Measurements from ENCODE around the gene CACNG4.

DNA sequence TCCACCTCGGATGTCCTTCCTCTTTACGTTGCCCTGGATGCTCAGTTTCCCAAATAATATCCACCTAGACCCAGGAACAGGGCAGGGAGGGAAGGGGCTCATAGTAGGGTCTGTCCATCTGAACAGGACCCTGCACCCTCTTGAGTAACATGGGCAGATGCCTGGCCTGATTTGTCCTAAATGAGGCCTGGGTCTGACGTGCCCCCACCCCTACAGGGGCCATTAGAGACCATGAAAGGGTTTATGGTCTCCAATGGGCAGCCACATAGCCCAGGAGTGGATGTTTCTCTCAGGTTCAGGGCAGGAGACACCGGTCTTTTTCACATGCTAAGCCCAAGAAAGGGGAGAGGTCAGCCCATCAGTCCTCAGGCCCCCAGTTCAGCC lies 86.6 kb downstream of the CACNG4 start:
- TF ChIP-seq BACH2 (CRISPR knock-in tag; IDR thresholded peaks at IDR 0.05; ENCODE audit: borderline replicate concordance) (no peak), ZFP3 (CRISPR knock-in tag; IDR thresholded peaks at IDR 0.05) (no peak), ZNF565 (CRISPR knock-in tag; conservative IDR thresholded peaks at IDR 0.05; ENCODE audit: low read depth) (no peak), TOX (CRISPR knock-in tag; IDR thresholded peaks at IDR 0.05; ENCODE audit: borderline replicate concordance) (no peak), ARNTL (CRISPR knock-in tag; IDR thresholded peaks at IDR 0.05; ENCODE audit: borderline replicate concordance, low read depth) (no peak), OSR1 (CRISPR knock-in tag; IDR thresholded peaks at IDR 0.05) (no peak), SNAI2 (CRISPR knock-in tag; IDR thresholded peaks at IDR 0.05) (no peak), RARB (CRISPR knock-in tag; IDR thresholded peaks at IDR 0.05) (no peak), GLIS3 (CRISPR knock-in tag; IDR thresholded peaks at IDR 0.05) (no peak), ZNF8 (CRISPR knock-in tag; IDR thresholded peaks at IDR 0.05) (no peak)
- TF ChIP-seq, protein P1, sequence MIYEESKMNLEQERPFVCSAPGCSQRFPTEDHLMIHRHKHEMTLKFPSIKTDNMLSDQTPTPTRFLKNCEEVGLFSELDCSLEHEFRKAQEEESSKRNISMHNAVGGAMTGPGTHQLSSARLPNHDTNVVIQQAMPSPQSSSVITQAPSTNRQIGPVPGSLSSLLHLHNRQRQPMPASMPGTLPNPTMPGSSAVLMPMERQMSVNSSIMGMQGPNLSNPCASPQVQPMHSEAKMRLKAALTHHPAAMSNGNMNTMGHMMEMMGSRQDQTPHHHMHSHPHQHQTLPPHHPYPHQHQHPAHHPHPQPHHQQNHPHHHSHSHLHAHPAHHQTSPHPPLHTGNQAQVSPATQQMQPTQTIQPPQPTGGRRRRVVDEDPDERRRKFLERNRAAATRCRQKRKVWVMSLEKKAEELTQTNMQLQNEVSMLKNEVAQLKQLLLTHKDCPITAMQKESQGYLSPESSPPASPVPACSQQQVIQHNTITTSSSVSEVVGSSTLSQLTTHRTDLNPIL (CRISPR knock-in tag; IDR thresholded peaks at IDR 0.05; ENCODE audit: low read depth), result no peak
- TF ChIP-seq, protein P2, sequence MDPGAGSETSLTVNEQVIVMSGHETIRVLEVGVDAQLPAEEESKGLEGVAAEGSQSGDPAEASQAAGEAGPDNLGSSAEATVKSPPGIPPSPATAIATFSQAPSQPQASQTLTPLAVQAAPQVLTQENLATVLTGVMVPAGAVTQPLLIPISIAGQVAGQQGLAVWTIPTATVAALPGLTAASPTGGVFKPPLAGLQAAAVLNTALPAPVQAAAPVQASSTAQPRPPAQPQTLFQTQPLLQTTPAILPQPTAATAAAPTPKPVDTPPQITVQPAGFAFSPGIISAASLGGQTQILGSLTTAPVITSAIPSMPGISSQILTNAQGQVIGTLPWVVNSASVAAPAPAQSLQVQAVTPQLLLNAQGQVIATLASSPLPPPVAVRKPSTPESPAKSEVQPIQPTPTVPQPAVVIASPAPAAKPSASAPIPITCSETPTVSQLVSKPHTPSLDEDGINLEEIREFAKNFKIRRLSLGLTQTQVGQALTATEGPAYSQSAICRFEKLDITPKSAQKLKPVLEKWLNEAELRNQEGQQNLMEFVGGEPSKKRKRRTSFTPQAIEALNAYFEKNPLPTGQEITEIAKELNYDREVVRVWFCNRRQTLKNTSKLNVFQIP (CRISPR knock-in tag; IDR thresholded peaks at IDR 0.05; ENCODE audit: borderline replicate concordance, low read depth), result no peak
- TF ChIP-seq, protein P3, sequence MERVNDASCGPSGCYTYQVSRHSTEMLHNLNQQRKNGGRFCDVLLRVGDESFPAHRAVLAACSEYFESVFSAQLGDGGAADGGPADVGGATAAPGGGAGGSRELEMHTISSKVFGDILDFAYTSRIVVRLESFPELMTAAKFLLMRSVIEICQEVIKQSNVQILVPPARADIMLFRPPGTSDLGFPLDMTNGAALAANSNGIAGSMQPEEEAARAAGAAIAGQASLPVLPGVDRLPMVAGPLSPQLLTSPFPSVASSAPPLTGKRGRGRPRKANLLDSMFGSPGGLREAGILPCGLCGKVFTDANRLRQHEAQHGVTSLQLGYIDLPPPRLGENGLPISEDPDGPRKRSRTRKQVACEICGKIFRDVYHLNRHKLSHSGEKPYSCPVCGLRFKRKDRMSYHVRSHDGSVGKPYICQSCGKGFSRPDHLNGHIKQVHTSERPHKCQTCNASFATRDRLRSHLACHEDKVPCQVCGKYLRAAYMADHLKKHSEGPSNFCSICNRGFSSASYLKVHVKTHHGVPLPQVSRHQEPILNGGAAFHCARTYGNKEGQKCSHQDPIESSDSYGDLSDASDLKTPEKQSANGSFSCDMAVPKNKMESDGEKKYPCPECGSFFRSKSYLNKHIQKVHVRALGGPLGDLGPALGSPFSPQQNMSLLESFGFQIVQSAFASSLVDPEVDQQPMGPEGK (CRISPR knock-in tag; IDR thresholded peaks at IDR 0.05; ENCODE audit: borderline replicate concordance), result no peak

Data from SK-N-SH treated with all-trans-retinoic acid at 6 μM for 48 hours (cell line).